ENCODE results near the gene RXRA.
"Not testable (repeated sequence)": the region's sequence is repeated elsewhere in the genome, so short reads cannot be mapped to it uniquely, and the experiment has no call there.

The RXRA gene

DNA sequence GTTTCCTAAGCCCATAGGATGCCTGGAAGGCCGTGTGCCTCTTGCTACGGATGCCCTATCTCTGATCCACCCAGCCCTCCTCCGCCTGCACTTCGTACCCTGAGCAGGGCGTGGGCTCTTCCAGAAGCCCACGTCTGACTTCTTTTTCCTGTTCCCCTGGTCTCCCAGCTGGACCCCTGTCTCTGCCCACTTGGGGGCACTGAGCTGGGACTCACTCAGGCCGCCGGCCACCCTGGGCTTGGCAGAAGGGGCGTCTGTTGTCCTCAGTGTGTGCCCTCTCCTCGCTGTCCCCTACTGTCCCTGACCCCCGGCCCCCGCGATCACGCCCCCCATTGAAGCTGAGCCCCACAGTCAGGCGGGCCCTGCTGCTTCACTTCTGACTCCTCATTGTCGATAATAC is 22.0 kb upstream of the RXRA start:
- H3K4me3 ChIP-seq (replicated peaks; ENCODE audit: low read depth, low read length) = no peak overlapping the region
- TF ChIP-seq, protein P1, sequence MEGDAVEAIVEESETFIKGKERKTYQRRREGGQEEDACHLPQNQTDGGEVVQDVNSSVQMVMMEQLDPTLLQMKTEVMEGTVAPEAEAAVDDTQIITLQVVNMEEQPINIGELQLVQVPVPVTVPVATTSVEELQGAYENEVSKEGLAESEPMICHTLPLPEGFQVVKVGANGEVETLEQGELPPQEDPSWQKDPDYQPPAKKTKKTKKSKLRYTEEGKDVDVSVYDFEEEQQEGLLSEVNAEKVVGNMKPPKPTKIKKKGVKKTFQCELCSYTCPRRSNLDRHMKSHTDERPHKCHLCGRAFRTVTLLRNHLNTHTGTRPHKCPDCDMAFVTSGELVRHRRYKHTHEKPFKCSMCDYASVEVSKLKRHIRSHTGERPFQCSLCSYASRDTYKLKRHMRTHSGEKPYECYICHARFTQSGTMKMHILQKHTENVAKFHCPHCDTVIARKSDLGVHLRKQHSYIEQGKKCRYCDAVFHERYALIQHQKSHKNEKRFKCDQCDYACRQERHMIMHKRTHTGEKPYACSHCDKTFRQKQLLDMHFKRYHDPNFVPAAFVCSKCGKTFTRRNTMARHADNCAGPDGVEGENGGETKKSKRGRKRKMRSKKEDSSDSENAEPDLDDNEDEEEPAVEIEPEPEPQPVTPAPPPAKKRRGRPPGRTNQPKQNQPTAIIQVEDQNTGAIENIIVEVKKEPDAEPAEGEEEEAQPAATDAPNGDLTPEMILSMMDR (IDR thresholded peaks at IDR 0.05; ENCODE audit: low read length, missing control alignments) = no peak
- no peak for DNase-seq (ENCODE audit: low read depth)

DNA sequence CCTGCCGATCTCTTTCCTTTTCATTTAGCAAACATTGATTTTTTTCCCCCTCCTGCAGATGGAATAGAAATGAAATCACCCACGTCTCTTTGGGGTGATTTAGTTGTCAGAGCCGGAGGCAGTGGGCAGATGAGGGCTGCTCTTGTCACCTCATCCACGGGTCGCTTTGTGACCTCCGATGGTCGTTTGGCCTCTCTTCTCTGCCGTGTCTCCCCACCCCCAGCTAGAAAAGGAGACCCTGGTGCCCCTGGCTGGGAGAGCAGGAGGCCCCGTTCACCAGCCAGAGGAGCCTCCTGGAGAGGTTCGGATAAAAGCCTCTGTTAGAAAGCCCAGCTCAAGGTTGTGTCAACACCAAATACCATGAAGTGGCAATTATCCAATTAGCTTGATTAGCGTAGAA is 21.6 kb upstream of the RXRA start:
- H3K4me3 ChIP-seq (replicated peaks; ENCODE audit: low read depth, low read length) = no peak overlapping the region
- TF ChIP-seq, protein P1 (IDR thresholded peaks at IDR 0.05; ENCODE audit: low read length, missing control alignments) = no peak
- DNase-seq (ENCODE audit: low read depth) = no peak

DNA sequence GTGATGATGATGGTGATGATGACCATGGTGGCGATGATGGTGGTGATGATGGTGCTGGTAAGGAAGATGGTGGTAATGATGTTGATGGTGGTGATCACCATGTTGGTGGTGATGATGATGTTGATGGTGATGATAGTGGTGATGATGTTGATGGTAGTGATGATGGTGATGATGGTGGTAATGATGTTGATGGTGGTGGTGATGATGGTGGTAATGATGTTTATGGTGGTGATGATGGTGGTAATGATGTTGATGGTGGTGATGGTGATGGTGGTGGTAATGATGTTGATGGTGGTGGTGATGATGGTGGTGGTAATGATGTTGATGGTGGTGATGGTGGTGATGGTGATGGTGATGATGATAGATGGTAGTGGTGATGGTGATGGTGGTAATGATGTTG is 20.7 kb upstream of the RXRA start:
- DNase-seq (ENCODE audit: low read depth) = no peak
- TF ChIP-seq, protein P1 (IDR thresholded peaks at IDR 0.05; ENCODE audit: low read length, missing control alignments) = no peak
- no peak overlapping the region for H3K4me3 ChIP-seq (replicated peaks; ENCODE audit: low read depth, low read length)

DNA sequence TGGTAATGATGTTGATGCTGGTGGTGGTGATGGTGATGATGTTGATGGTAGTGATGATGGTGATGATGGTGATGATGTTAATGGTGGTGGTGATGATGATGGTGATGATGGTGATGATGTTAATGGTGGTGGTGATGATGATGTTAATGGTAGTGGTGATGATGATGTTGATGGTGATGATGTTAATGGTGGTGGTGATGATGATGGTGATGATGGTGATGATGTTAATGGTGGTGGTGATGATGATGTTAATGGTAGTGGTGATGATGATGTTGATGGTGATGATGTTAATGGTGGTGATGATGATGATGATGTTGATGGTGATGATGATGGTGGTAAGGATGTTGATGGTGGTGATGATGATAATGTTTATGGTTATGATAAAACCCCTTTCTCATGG is 20.2 kb upstream of the RXRA start:
- DNase-seq (ENCODE audit: low read depth); H3K4me3 ChIP-seq (replicated peaks; ENCODE audit: low read depth, low read length): not testable (repeated sequence)

DNA sequence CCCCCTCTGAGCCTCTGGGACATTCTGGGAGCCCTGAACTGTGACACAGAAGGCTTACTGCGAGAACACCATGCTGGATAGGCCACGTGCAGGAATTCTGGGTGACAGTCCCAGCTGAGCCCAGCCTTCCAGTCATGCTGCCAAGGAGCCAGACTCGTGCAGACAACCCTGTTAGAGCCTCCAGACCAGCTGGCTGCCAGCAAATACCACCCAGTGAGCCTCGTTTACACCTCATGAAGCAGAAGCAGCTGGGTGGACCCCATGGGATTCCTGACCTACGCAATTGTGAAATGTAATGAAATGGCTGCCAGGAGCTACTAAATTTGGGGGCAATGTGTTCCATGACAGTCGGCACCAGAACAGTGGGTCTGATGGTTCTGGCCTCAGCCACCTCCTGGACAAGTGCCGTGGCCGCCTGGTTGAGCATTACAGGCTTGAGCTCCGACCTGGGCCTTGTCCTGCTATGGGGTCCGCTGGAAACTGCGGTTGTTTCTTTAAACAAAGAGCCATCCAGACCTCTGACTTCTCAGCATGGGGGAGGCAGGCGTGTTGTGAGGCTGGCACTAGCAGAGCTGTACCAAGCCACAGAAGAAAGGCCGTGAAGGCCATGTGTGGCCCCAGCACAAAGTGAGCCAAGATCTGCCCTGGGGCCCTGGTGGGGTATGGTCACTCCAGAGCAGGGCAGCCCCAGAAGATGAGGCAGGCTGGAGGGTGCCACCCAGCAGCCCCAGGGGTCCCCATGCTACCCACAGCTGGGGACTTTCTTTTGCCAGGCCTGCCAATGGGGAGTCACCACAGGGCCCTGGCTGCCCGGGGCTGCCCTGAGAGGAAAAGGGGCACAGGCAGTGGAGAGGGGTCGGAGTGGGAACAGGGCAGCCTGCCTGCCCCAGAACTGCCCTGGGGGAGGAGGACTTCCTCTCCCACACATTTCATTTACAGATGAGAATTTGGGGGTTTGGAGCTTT is 19.3 kb upstream of the RXRA start:
- TF ChIP-seq, protein P1 (IDR thresholded peaks at IDR 0.05; ENCODE audit: low read length, missing control alignments) = no peak
- H3K4me3 ChIP-seq (replicated peaks; ENCODE audit: low read depth, low read length) = no peak overlapping the region
- no peak for DNase-seq (ENCODE audit: low read depth)

DNA sequence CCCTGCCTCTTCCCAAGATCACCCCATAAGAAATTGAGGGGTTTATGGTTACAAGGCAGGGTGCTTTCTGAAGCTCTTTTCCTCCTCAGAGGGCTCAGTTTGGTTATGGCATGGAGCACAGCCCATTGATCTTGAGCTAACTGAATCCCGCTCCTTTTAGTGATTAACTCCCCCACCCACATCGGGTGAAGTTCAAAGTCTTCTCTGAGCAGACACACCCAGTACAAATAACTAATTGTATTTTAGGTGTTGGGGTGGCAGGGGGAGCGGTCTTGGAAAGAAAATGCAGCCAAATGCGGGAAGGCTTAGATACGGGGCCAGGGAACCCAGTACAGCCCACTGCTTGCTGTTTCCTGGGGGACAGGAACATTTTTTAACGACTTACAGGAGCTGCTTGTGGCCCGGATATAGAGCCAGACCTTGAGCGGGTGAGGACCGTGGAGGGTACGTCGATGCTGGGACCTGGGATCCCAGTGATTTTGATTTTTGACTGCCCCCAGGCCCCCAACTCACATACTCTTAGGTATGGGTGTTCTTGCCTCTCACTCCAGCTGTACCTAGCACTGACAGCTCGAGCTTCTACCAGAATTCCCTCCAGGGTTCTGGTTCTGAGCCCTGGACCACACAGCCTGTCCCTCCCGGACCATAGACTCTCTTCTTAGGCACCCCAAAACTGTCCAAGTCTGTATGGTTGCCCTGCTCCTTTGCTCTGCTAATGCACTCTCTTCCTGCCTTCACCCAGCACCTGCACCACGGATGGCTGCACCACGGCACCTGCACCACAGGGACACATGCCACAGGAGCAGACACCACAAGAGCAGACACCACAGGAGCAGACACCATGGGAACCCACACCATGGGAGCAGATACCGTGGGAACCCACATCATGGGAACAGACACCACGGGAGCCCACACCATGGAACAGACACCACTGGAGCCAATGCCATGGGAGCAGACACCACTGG is 18.3 kb upstream of the RXRA start:
- H3K4me3 ChIP-seq (replicated peaks; ENCODE audit: low read depth, low read length) = no peak overlapping the region
- TF ChIP-seq, protein P1 (IDR thresholded peaks at IDR 0.05; ENCODE audit: low read length, missing control alignments) = no peak
- DNase-seq (ENCODE audit: low read depth) = no peak

DNA sequence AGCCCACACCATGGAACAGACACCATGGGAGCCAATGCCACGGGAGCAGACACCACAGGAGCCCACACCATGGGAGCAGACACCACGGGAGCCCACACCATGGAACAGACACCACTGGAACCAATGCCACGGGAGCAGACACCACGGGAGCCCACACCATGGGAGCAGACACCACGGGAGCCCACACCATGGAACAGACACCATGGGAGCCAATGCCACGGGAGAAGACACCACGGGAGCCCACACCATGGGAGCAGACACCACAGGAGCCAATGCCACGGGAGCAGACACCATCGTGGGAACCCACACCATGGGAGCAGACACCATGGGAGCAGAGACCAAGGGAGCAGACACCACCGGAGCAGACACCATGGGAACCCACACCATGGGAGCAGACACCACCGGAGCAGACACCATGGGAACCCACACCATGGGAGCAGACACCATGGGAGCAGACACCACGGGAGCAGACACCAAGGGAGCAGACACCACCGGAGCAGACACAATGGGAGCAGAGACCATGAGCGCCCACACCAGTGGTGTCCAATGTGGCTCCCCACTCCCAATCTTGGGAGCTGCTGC is 17.5 kb upstream of the RXRA start:
- not testable (repeated sequence) for DNase-seq (ENCODE audit: low read depth); H3K4me3 ChIP-seq (replicated peaks; ENCODE audit: low read depth, low read length)
